Measurements from ENCODE around the gene SLBP. TPM values are rescaled to one million over a fixed set of nuclear protein-coding genes. Genes with fewer than 3 reads are reported as not detected.
"Not testable (repeated sequence)": the region's sequence is repeated elsewhere in the genome, so short reads cannot be mapped to it uniquely, and the experiment has no call there.

The SLBP gene
- total RNA-seq, 1 experiment from 2014 or later, result 147 TPM

GRCh38 chr4:1711571-1712215 is 426 bp downstream of the SLBP start:
- DNase-seq (ENCODE audit: low spot score), result peak; percentile 43

GRCh38 chr4:1711055-1711570 is 1.0 kb downstream of the SLBP start:
- peak; percentile 32 for DNase-seq (ENCODE audit: low spot score)

DNA sequence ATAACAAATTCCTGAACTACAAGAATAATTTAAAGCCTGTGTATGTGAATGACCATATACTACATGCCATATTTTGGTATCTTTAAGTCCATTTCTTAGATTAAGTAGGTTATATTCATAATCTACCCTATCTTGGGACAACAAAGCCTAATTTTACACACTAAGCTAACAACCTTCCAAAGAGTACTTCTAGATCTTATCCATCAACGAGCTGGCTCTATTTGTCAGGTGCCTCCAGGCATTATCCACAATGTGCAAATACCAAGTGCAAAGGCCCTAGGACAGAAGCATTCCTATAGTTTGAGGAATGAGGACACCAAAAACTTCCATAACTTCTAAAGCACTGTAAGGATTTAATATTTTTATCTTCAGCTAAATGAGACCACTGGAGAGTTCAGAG is 3.5 kb downstream of the SLBP start:
- DNase-seq (ENCODE audit: low spot score), result no peak

DNA sequence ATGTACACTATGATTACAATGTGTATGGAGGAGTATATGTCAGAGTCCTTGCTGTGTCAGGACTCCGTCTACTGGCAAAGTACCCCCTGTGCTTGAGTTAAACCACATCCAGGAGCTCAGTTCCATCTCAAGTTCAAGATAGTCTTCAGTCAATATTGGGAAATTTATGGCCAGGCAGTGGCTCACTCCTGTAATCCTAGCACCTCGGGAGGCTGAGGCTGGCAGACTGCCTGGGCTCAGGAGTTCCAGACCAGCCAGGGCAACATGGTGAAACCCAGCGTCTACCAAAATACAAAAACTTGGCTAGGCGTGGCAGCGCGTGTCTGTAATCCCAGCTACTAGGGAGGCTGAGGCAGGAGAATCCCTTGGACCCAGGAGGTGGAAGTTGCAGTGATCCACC is 5.8 kb downstream of the SLBP start:
- DNase-seq (ENCODE audit: low spot score), result no peak

GRCh38 chr4:1705732-1706131 is 6.4 kb downstream of the SLBP start:
- no peak for DNase-seq (ENCODE audit: low spot score)

DNA sequence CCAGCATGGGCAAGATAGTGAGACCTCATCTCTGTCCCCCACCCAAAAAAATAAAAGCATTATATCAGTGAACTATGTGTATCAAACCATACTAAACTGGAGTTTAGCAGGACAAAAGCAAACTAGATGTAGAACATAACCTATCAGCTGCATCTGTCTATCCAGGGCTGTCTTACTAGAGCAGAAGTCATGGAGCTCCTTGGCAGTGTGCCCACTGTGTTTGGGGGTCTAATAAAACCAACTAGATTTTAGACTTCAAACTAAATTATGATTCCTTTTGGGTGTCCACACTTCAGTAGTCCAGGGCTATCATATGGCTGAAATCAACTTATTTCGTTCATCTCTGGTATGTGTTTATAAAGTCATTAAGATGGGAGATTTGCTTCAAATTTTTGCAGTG is 8.3 kb downstream of the SLBP start:
- no peak for DNase-seq (ENCODE audit: low spot score)

- DNase-seq (ENCODE audit: low spot score), result not testable (repeated sequence)
Measured at GRCh38 chr4:1701671-1702070, 10.4 kb downstream of the SLBP start.

DNA sequence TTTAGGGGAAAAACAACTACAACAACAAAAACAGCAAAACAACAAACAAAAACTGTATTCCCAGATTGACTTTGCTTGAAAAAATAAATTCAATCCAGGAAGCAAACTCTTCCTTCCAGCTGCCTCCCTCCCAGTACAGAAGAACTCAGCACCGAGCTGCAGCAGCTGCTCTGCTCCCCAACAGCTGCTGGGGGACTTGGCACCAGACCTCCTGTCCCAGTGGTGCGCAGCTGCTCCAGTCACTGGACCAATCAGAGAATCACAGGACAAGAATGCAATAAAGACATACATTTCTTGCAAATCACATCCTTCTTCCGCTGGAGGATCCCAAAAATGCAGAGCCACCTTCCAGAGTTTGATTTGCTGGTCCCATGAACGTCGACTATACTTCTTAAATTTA is 16.2 kb downstream of the SLBP start:
- no peak for DNase-seq (ENCODE audit: low spot score)

GRCh38 chr4:1693131-1693896 is 18.8 kb downstream of the SLBP start:
- peak; percentile 87 for DNase-seq (ENCODE audit: low spot score)

DNA sequence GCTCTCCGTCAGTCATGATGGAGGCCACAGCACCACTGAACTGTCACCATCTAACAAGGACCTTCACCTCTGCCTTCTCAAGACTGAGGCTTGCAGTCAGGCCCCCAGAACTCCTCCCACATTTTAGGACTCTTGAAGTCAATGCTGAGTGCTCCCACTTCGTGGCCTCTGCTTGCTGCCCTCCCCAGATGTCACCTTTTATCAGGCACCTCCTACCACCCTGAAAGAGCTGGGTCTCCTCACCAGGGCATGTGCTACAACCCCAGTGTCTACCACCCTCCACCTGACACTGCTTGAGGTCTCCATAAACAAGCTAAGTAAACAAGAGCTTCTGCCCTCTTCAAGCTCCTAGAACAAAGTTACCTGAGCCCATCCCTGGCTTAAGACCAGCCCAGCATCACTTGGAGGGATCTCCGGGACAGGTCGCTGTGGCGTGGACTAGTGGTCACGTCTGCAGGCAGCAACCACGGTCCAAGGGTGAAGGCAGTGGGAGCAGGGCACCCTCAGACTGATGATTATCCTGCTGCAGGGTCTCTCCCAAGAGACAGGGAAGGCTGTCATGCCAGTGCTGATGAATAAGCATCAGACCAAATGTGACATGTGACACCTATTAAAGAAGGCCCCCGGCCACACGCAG is 20.3 kb downstream of the SLBP start:
- no peak for DNase-seq (ENCODE audit: low spot score)

- DNase-seq (ENCODE audit: low spot score), result no peak
Measured at GRCh38 chr4:1690698-1691097, 21.4 kb downstream of the SLBP start.

GRCh38 chr4:1686440-1687036 is 25.6 kb downstream of the SLBP start:
- DNase-seq (ENCODE audit: low spot score), result no peak

DNA sequence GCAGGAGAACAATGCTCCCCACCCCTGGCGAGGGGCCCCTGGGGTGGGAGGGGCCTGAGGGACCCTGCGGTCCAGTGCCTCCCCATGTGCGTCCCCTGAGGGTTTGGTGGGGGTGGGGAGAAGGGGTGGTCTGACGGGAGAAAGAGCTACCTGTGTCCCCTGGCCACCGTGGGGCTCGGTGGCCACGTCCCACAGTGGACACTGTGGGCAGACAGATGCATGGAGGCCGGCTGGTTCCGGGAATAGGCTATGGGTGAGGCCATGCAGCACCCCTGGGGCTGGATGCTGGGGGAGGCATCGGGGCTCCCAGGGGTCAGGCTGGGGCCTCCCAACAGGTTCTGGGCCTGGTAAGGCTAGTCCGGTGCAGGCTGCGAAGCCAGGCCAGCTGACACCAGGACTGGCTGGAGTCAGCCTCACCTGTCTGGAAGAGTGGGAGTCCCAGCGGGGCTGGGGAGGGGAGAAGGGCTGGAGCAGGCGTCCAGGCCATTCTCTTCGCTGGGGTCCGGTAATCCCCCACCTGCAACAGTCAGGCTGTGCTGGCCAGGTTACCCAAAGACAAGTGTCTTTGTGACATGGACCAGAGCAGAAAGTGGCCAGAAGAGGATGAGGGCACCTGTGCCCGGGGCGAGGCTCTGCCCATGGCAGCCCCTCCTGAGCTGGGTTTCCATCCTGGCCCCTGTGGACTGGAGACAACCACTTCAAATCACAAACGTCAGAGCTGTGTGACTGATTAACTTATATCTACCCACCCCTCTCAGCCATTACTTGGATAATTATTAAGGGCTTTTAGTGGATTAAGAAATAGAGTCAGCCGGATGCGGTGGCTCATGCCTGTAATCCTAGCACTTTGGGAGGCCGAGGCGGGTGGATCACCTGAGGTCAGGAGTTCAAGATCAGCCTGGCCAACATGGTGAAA is 26.6 kb downstream of the SLBP start:
- DNase-seq (ENCODE audit: low spot score), result no peak

GRCh38 chr4:1684506-1685234 is 27.4 kb downstream of the SLBP start:
- peak; percentile 23 for DNase-seq (ENCODE audit: low spot score)

GRCh38 chr4:1683736-1684505 is 28.2 kb downstream of the SLBP start, which contains the start of gene FAM53A:
FAM53A (minus strand) TSS chr4:1684313; CDS start chr4:1668741, 15,572 bp downstream.
- peak; percentile 90 for DNase-seq (ENCODE audit: low spot score)

DNA sequence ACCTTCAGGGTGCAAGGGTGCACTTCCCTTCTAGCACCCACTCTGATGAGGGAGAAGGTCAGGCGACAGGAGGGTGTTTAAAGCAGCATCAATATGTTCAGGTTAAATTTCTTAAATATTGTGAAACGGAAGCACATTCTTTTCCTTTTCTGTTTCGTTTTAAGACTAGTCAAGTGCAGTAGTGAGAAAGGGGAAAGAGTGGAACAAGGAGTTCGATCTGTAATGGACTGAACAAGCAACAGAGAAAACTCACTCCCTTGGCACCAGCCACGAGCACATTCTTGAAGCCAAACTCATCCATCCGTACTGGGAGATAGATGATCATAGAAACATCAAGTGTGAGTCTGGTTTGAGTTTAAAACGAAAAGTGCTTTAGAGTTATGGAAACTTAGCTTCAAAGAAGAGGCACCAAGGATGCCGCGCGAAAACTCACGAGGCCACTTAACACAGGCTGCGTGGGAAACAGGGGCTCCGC is 28.8 kb downstream of the SLBP start:
- no peak for DNase-seq (ENCODE audit: low spot score)

DNA sequence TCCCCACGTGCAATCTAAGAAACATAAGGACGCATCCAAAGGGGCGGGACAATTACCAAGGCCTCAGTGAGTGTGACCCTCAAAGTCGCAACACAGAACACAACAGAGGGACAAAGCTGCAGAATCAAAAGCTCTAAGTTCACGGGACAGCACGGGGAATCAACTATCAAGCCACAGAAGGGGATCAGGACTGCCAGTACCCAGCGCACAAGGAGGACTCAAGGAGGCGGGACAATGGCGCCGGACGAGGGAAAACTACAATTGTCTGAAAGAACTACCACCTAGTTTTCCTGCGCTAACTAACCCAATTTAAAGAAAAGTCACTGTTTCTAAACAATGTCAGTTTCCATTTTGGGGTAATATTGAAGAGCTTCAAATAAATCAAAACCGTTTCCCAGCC is 29.3 kb downstream of the SLBP start:
- no peak for DNase-seq (ENCODE audit: low spot score)

- no peak for DNase-seq (ENCODE audit: low spot score)
Measured at GRCh38 chr4:1678244-1678643, 33.9 kb downstream of the SLBP start.
